Cerebellar cortex (tissue), 1 donor: Measurements from ENCODE around the gene KLHDC4.
"Not testable (repeated sequence)": the region's sequence is repeated elsewhere in the genome, so short reads cannot be mapped to it uniquely, and the experiment has no call there.

Experiments
- DNase-seq: peaks from one replicate; pipeline ENCODE4 v3.0.0-alpha.2; 2015; ENCODE audit warnings: low spot score

KLHDC4 gene

DNA sequence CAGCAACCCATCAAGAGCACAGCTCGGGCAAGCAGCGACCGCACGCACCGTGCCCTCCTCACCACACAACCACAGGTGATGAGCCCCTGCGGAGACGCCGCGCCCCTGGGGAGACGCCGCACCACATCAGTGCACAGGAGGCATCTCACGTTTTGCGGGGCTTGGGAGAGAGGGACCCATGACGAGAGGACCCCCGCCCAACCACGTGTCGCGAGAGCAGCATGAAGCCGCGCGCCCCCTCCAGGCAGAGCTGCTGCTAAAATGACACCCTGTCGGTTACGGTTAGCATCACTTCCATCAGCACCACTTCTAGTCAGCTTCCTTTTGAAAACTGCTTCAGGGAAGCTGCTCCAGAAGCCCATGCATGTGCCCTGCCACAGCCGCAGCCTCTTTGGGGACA lies 45.3 kb downstream of the KLHDC4 start:
- DNase-seq, result no peak

GRCh38 chr16:87718831-87719230 lies 47.0 kb downstream of the KLHDC4 start:
- not testable (repeated sequence) for DNase-seq

DNA sequence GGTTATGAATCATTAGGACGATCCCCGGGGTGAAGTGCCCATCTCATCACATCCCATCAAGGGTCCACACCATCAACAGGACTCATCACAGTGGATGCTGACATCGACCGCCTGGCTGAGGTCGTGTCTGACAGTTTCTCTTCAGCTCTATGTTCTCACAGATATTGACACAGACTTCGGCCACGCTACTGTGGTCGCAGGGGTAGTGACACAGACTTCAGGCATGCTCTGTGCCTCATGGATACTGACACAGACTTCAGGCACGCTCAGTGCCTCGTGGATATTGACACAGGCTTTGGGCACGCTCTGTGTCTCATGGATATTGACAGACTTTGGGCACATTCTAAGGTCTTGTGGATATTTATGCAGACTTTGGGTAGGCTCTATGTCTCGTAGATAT lies 50.1 kb downstream of the KLHDC4 start:
- DNase-seq, result no peak

GRCh38 chr16:87715231-87715630 lies 50.6 kb downstream of the KLHDC4 start:
- no peak for DNase-seq

DNA sequence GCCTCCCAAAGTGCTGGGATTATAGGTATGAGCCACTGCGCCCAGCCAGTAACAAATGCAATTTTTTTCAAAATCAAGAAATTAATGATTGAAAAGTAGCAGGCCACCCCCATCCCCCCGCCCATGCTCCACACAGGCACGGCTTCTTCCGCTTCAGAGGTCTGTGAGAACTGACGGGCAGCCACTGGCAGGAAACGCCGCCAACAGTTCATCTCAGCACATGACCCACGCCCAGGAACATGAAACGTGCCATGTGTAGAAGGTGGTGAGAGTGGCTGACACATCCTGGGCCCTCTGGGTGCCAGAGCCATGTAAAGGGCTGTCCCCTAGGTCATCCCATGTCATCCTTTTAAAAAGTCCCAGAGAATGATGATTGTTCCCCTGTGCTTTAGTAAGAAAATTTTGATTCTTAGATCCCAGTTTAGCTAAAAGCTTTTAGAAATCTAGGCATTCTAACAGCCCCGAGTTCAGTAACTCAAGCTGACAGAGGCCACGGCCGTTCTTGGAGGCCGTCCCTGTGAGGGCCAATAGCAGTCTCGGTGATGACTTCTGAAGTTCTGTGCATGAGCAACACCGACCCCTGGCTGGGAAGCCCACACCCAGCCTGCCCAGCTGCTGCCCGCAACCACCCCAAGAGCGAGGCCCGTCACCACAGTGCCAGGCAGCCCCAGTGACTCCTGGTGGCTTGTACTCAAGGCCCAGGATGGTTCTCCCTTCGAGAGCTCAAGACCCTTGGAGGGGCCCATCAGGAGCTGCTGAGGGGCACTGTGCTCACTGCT lies 52.1 kb downstream of the KLHDC4 start:
- DNase-seq, result no peak

DNA sequence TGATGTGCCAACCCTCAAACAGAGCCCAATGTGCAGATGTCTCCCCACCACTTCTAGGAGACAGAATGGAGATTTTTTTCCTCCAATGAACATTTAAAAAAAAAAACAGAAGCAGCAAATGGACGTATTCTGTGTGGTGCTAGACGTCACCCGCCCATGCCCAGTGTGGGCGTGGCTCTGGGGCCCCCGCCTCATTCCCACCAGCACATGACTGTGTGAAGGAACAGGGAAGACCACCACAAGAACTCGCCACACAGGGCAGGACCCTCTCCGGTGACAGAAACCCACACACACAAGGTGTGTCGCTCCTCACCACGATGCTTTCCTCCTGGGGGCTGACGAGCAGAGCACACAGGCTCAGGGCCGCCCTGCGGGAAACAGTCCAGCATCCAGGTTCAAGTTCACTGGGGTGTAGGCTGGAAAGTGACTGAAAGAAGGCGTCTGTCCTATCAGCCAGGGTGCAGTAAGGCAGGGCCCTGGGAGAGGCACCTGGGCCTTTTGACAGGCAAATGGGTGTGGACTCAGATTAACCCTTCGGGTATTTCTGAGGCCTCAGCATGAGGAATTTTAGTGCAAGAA lies 53.5 kb downstream of the KLHDC4 start:
- DNase-seq, result no peak

GRCh38 chr16:87710887-87711286 lies 54.9 kb downstream of the KLHDC4 start:
- no peak for DNase-seq

GRCh38 chr16:87709677-87710076 lies 56.1 kb downstream of the KLHDC4 start:
- DNase-seq, result no peak

DNA sequence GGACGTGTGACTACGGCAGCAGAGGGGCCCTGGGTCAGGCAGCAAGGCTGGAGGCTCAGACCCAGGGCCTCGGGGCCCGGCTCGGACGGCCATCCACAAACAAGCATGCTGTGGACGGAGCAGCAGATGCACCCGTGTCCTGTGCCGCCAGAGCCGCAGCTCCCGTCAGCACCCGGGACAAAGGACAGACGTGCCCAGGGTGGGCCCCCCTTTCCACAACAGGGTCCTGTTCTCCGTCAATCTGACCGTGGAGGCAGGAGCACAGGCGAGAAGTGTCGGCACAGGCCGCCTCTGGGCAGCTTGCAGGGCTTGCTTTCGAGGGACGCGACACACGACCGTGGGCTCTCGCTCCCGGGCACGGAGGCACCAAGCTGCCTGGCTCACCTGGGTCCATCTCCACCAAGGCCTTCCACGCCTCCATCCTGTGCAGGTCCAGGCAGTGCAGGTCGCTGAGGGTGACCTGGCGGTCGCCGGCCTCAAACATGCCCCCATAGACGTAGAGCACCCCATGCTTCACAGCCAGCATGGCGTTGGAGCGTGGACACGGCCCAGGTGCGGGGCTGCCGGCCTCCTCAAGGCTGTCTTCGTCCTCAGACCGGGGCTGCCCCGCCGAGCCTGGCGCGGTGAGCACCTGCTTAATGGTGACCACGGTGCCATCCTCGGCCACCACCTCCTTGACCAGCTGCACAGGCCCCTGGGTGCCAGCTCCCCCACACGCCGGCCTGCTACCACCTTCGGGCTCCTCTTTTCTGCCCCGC lies 56.7 kb downstream of the KLHDC4 start:
- no peak for DNase-seq

- DNase-seq, result no peak
These were observed 57.8 kb downstream of the KLHDC4 start for GRCh38 chr16:87707714-87708580.

DNA sequence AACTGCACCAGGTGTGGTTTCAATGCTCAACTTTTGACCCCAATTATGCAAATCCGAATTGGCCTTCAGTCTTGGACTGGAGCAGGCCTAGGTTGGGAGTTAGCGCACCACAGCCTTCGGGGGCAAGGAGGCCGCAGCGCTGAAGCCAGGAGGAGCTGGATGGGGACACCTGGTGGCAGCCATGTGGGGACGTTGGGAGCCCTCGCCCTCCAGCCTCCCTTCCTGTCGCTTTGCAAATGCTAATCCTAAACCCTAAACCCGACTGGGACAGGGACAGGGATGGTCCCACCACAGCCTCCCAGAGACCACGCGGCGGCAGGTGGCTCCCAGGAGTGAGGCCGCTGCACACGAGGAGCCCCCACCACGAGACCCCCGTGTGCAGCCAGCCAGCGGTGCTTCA lies 58.7 kb downstream of the KLHDC4 start:
- DNase-seq, result peak; percentile 22

DNA sequence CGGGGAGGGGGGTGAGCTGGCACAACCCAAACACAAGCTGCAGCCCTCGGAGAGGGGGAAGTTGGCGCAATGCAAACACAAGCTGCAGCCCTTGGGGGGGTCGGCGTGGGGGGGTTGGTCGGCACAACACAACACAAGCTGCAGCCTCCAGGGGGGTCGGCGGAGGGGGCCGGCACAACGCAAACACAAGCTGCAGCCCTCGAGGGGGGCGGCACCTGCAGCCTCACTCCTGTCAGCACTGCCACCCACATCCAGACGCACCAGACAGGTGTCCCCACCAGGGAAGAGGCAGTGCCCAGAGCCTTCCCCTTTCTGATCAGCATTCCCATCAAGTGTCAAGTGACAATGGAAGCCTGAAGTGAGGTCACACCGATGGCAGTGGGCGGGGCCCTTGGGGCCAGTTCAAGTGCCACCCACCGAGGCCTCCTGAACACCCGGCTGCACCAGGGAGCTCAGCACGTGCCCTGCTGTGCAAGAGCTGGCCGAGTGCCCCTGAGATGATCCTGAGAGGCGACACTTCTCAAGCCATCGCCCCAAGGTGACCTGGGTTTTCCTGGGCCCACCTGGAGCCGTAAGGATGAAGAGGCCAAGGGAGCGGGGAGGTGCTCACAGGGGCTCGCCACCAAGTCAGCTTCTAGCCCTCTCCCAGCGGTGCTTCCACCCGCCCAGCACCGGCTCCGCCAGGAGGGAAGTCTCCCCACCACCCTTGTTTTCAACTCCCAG lies 59.3 kb downstream of the KLHDC4 start:
- peak; percentile 34 for DNase-seq

- peak; percentile 39 for DNase-seq
These were observed 60.0 kb downstream of the KLHDC4 start for GRCh38 chr16:87705771-87706277.

GRCh38 chr16:87704754-87705353 lies 60.9 kb downstream of the KLHDC4 start:
- DNase-seq, result peak; percentile 71

DNA sequence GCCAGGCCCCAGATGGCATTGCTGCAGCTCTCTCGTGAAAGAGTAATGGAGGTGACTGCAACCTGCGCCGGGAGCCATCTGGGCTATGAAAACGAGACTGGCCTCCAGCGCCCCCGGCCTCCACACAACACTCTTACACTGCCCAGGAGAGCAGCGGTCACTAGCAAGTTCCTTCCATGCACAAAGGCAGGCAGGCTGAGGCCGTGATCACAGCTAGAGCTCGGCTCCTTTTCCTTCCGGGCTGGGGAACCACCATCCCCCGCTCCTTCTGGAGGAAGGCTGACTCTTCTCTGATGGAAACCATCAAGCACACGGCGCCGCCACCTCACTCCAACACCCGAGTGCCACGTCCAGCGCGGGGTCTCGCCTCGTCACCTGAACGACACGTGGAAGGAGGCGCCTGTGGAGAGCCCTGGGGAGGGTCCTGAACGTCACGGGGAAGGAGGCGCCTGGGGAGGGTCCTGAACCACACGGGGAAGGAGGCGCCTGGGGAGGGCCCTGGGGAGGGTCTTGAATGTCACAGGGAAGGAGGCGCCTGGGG lies 61.9 kb downstream of the KLHDC4 start:
- no peak for DNase-seq

- no peak for DNase-seq
These were observed 62.7 kb downstream of the KLHDC4 start for GRCh38 chr16:87703071-87703470.

DNA sequence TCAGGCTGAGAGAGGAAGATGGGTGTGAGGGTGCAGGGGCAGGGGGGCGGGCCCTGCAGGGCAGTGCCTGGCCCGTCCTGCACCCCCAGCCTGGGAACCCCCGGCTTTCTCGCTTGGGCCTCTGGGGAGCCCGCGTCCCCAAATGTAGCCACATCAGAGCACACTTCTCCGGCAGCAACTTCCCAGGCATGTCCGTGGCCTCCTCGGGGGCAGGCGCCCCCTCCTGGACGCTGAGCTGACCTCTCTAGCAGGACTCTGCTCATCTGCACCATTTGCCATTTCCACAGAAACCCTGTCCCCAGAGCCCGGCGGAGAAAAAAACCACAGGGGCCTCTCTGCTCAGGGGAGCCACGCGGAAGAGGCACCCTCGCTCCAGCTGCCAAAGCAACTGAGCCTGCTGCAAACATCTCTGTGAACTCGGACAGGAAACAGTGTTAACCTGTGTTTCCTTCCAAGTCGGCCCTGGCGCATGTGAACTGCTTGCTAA lies 63.4 kb downstream of the KLHDC4 start:
- peak; percentile 53 for DNase-seq

DNA sequence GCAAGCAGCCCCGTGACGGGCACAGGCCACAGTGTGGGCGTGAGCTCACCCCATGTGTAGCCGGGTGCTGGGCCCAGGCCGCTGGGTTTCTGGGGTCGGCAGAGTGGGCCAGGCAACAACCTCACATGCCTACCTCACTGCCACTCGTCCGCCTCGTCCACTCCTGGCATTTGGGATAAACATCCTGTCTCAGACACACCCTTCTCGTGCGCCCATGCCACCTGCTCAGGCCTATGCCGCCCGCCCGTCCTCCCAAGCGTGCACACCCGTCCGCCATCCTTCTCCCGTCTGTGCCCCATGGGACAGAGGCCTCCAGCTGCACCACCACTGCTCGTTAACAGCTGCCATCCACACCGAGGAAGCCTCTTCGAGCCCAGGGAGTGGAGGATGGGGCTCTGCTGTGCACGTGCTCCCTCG lies 64.3 kb downstream of the KLHDC4 start:
- no peak for DNase-seq

DNA sequence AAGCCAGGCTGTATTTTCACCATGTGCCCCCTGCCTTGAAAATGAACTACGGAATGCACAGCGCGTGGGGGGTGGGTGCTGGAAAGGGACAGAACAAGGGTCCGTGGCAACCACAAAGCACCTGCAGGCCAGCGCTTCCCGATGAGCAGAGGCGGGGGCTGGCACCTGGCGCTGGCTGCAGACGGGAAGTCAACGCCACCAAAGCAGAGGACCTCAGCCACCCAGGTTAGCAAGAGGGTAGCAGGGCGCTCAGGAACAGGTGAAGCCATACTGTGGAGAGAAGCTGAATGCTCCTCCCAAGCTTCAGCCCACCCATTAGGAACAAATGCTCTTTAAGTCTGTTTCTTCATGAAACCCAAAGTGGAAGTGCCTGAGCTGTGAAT lies 64.7 kb downstream of the KLHDC4 start:
- DNase-seq, result no peak

- DNase-seq, result no peak
These were observed 65.2 kb downstream of the KLHDC4 start for GRCh38 chr16:87700406-87701077.
